Activated naive CD4-positive, alpha-beta T cell treated with Interleukin-2 at 50 U/mL for 16 hours (primary cell): ENCODE data around the gene NKX1-1.
"Not testable (repeated sequence)": the region's sequence is repeated elsewhere in the genome, so short reads cannot be mapped to it uniquely, and the experiment has no call there.

ENCODE experiments used
- DNase-seq: peaks from one replicate; pipeline ENCODE4 v3.0.0-alpha.2; 2020

Gene NKX1-1

DNA sequence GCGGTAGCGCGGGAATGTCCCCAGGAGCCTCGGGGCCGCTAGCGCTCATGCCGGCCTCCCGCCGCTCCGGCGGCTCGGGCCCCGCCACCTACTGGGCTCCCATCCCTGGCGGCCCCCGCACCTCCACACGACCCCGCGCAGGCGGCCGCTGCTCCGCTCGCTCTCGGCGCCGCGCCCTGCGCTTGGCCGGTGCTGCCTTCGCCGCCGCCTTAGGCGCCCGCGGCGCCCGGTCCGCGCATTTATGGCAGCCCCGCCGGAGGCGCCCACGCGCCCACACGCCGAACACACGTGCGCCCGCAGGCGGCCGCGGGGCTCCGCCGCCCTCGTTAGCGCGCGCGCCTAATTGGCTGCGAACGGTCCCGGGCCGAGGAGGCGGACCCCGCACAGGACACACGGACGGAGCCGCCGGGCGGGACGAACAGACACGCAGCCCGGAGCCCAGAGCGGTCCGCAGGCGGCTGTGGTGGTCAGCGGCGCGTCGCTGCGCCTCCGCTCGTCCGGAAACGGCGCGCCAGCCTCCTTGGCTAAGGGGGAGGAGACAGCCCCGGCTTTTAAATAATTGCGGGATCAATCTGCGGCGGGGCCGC, at the start of gene NKX1-1:
Gene NKX1-1 (minus strand): TSS at position 49 of the 587 bp plus-strand sequence. CDS start 0 bp downstream, at position 49.
- DNase-seq = no peak

GRCh38 chr4:1453731-1454130, 47.5 kb upstream of the NKX1-1 start:
- DNase-seq = no peak

- DNase-seq = no peak
These were observed 46.3 kb upstream of the NKX1-1 start for GRCh38 chr4:1452431-1453051.

- no peak for DNase-seq
These were observed 45.5 kb upstream of the NKX1-1 start for GRCh38 chr4:1451752-1452122.

GRCh38 chr4:1451106-1451751, 45.0 kb upstream of the NKX1-1 start:
- no peak for DNase-seq

GRCh38 chr4:1449833-1450741, 43.8 kb upstream of the NKX1-1 start:
- DNase-seq = no peak

DNA sequence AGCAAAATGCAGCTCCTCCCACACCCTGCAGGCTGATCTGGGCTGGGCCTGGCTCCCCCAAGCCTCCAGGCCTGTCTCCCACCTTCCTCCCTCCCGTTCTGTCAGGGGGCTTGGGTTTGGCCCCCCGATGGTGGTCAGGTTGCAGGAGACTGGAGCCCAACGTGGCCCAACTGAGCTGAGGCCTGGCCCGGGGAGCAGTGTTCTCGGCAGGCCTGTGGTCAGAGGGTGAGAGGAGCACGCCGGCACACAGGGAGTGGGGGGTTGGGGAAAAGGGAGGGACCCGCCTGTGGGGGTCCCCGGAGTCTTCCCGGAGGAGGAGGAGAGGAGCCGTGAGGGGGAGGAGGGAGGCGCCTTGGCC, 43.2 kb upstream of the NKX1-1 start:
- no peak for DNase-seq

GRCh38 chr4:1448589-1449420, 42.6 kb upstream of the NKX1-1 start:
- DNase-seq = no peak

- DNase-seq = no peak
These were observed 41.7 kb upstream of the NKX1-1 start for GRCh38 chr4:1447676-1448588.

- DNase-seq = no peak
These were observed 40.5 kb upstream of the NKX1-1 start for GRCh38 chr4:1446502-1447386.

GRCh38 chr4:1445716-1446445, 39.6 kb upstream of the NKX1-1 start:
- DNase-seq = no peak

DNA sequence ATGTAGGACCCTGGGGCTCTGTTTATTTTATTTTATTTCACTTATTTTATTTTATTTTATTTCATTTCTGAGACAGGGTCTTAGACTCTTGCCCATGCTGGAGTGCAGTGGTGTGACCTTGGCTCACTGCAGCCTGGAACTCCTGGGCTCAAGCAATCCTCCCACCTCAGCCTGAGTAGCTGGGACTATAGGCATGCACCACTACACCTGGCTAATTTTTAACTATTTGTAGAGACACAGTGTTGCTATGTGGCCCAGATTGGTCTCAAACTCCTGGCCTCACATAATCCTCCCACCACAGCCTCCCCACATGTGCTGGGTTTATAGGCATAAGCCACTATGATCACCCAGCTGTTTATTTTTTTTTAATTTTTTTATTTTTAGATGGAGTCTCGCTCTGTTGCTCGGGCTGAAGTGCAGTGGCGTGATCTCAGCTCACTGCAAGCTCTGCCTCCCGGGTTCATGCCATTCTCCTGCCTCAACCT, 37.5 kb upstream of the NKX1-1 start:
- not testable (repeated sequence) for DNase-seq

GRCh38 chr4:1427010-1427409, 20.8 kb upstream of the NKX1-1 start:
- DNase-seq = no peak

DNA sequence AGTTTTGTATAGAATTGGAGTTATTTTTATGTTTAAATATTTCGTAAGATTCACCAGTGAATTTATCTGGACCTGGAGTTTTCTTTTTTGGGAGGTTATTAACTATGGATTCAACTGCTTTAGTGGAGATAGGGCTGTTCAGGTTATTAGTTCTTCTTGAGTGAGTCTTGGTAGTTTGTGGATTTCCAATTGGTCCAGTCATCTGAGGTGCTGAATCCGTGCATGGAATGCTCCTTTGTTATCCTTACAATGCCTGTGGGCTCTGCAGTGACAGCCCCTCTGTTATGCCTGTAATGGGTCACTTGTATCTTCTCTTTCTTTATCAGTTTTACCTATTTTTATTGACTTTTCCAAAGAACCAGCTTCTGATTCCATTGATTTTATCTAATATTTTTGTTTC, 15.4 kb upstream of the NKX1-1 start:
- no peak for DNase-seq

- DNase-seq = no peak
These were observed 13.5 kb upstream of the NKX1-1 start for GRCh38 chr4:1419708-1420107.

GRCh38 chr4:1418494-1419285, 12.4 kb upstream of the NKX1-1 start:
- DNase-seq = no peak

DNA sequence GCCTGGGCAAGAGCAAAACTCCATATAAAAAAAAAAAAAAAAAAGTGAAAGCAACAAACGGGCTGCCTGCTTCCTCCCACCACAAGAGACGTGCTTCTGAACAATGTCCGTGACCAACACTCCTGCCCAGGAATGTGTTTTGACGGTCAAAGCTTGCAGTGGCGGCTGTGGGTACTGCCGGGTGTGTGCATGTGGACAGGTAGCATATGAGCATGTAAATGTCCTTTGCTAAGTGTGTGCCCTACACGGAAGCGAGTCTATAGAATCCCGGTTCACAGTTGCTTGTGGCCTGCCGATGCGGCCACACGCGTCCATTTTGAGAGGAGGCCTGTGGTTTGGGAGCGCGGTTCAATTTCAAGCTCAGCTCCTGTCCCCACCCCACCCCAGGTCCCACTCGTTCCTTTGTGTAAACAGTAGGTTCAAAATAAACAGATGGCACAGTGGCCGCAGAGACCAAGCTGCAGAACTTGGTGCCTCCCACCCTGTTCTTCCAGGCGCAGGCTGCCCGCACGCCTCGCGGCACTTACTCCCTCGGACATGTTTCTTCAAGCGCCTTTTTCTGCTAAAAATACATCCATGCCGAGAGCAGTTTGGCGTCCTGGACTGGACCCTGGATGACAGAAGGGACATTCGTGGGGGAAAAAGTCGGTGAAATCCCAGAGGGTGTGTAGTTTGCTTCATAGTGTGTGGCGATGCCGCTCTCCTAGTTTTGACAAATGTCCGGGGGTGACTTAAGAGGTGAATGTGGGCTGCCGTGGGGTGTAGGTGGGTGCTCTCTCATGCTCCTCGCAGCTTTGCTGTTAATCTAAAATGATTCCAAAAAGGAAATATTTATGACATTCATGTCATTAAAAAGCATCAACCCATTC, 11.5 kb upstream of the NKX1-1 start:
- no peak for DNase-seq

DNA sequence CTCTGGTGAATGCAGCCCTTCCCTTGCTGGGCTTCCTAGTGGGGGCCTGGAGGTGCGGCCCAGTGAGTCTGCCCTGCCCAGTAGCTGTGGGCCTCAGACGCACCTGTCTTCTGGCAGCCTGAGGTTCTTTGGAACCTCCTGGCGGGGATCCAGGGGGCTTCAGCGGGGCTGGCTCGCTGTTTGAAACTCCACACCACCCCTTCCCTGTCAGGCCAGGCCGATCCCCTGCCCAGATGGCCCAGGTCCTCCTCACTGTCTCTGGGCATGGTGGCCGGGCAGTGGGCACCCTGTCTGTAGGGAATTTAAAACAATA, 10.7 kb upstream of the NKX1-1 start:
- no peak for DNase-seq
